Gastrocnemius medialis (tissue), 4 donors: ENCODE data around the gene ASB10.

Experiments
- POLR2A ChIP-seq, 2 donors: fragments of 450-650 bp; IDR thresholded peaks; one replicate each; pipeline ENCODE4 v1.6.1; 2017; ENCODE audit warnings: antibody characterized with exemption in 2 of 2, mild to moderate bottlenecking in 2 of 2, moderate library complexity in 2 of 2
- TF ChIP-seq, protein P1 (sequence below), 5 experiments: fragments of 450-650 bp in 3 of 5; fragments of 200-600 bp in 2 of 5; sonication (generic) in 2 of 5; IDR thresholded peaks in 4 of 5; conservative IDR thresholded peaks in 1 of 5; 1 replicate in 4 of 5; 2 replicates in 1 of 5; pipeline ENCODE4 v1.5.1; 2016 to 2019; ENCODE audit warnings: antibody characterized with exemption in 5 of 5, mild to moderate bottlenecking in 3 of 5, moderate library complexity in 3 of 5

- TF ChIP-seq, protein P1, sequence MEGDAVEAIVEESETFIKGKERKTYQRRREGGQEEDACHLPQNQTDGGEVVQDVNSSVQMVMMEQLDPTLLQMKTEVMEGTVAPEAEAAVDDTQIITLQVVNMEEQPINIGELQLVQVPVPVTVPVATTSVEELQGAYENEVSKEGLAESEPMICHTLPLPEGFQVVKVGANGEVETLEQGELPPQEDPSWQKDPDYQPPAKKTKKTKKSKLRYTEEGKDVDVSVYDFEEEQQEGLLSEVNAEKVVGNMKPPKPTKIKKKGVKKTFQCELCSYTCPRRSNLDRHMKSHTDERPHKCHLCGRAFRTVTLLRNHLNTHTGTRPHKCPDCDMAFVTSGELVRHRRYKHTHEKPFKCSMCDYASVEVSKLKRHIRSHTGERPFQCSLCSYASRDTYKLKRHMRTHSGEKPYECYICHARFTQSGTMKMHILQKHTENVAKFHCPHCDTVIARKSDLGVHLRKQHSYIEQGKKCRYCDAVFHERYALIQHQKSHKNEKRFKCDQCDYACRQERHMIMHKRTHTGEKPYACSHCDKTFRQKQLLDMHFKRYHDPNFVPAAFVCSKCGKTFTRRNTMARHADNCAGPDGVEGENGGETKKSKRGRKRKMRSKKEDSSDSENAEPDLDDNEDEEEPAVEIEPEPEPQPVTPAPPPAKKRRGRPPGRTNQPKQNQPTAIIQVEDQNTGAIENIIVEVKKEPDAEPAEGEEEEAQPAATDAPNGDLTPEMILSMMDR (IDR thresholded peaks at IDR 0.05 in 4 of 5, conservative IDR thresholded peaks at IDR 0.05 in 1 of 5), result no peak
- no peak for TF ChIP-seq POLR2A (IDR thresholded peaks at IDR 0.05)
Measured at GRCh38 chr7:151133266-151133985, 53.6 kb downstream of the ASB10 start.
